ENCODE data around the gene TUBGCP3.

TUBGCP3 gene

GRCh38 chr13:112576191-112576590 is 11.8 kb downstream of the TUBGCP3 start:
- H3K4me3 ChIP-seq (ENCODE audit: low read length) = no peak overlapping the region
- no peak for TF ChIP-seq CTCF (conservative IDR thresholded peaks at IDR 0.05; ENCODE audit: low read length)
- no peak for DNase-seq (ENCODE audit: low read depth)

GRCh38 chr13:112575675-112576074 is 12.3 kb downstream of the TUBGCP3 start:
- DNase-seq (ENCODE audit: low read depth) = peak; percentile 74
- H3K4me3 ChIP-seq (ENCODE audit: low read length) = peak overlapping the region; percentile 43
- TF ChIP-seq CTCF (conservative IDR thresholded peaks at IDR 0.05; ENCODE audit: low read length) = peak; percentile 24

- DNase-seq (ENCODE audit: low read depth) = peak; percentile 14
- no peak for TF ChIP-seq CTCF (conservative IDR thresholded peaks at IDR 0.05; ENCODE audit: low read length)
- peak overlapping the region; percentile 43 for H3K4me3 ChIP-seq (ENCODE audit: low read length)
Measured at GRCh38 chr13:112574834-112575613, 12.9 kb downstream of the TUBGCP3 start.

- no peak overlapping the region for H3K4me3 ChIP-seq (ENCODE audit: low read length)
- no peak for DNase-seq (ENCODE audit: low read depth)
- TF ChIP-seq CTCF (conservative IDR thresholded peaks at IDR 0.05; ENCODE audit: low read length) = no peak
Measured at GRCh38 chr13:112574416-112574815, 13.5 kb downstream of the TUBGCP3 start.

GRCh38 chr13:112573710-112574109 is 14.2 kb downstream of the TUBGCP3 start:
- no peak for TF ChIP-seq CTCF (conservative IDR thresholded peaks at IDR 0.05; ENCODE audit: low read length)
- DNase-seq (ENCODE audit: low read depth) = no peak
- no peak overlapping the region for H3K4me3 ChIP-seq (ENCODE audit: low read length)

- H3K4me3 ChIP-seq (ENCODE audit: low read length) = no peak overlapping the region
- TF ChIP-seq CTCF (conservative IDR thresholded peaks at IDR 0.05; ENCODE audit: low read length) = no peak
- no peak for DNase-seq (ENCODE audit: low read depth)
Measured at GRCh38 chr13:112572366-112572765, 15.6 kb downstream of the TUBGCP3 start.

GRCh38 chr13:112569821-112570220 is 18.1 kb downstream of the TUBGCP3 start:
- H3K4me3 ChIP-seq (ENCODE audit: low read length) = no peak overlapping the region
- no peak for DNase-seq (ENCODE audit: low read depth)
- TF ChIP-seq CTCF (conservative IDR thresholded peaks at IDR 0.05; ENCODE audit: low read length) = no peak
